HL-60 (cell line): ENCODE measurements around the gene CTTNBP2NL.

Source experiments
- DNase-seq, 2 experiments: peaks; one replicate each; pipeline ENCODE4 v3.0.0-alpha.2; 2010 to 2020; ENCODE audit warnings: low read depth in 1 of 2, low spot score in 1 of 2
- H3K27ac ChIP-seq: fragments of 250-450 bp; sonication (Bioruptor Pico); replicated peaks from 2 replicates; pipeline ENCODE4 v1.5.1; 2020; ENCODE audit warnings: mild to moderate bottlenecking, moderate library complexity
- H3K27me3 ChIP-seq: fragments of 250-450 bp; sonication (Bioruptor Pico); 2 replicates; pipeline ENCODE4 v1.5.1; 2021; ENCODE audit warnings: mild to moderate bottlenecking, moderate library complexity; ENCODE audit not compliant: insufficient read depth, poor library complexity, severe bottlenecking
- H3K4me3 ChIP-seq: replicated peaks from 2 replicates; pipeline ENCODE4 v1.5.1; 2011; ENCODE audit warnings: mild to moderate bottlenecking, control low read depth, low read length; ENCODE audit not compliant: insufficient read depth
- CTCF ChIP-seq: IDR thresholded peaks from one replicate; pipeline ENCODE4 v1.5.1; 2011; ENCODE audit warnings: low read length, control low read depth, inconsistent platforms; ENCODE audit not compliant: insufficient read depth
- GABPA ChIP-seq: IDR thresholded peaks from 2 replicates; pipeline ENCODE4 v1.6.1; 2012; ENCODE audit warnings: low read depth
- POLR2AphosphoS5 ChIP-seq: IDR thresholded peaks from 2 replicates; pipeline ENCODE4 v1.6.1; 2012; ENCODE audit warnings: low read depth
- REST ChIP-seq: IDR thresholded peaks from 2 replicates; pipeline ENCODE4 v1.6.1; 2012; ENCODE audit warnings: low read depth; ENCODE audit not compliant: insufficient replicate concordance
- SPI1 ChIP-seq: IDR thresholded peaks from 2 replicates; pipeline ENCODE4 v1.6.1; 2012; ENCODE audit warnings: low read depth, mild to moderate bottlenecking, borderline replicate concordance

Gene CTTNBP2NL

GRCh38 chr1:112488141-112488540 lies 92.1 kb downstream of the CTTNBP2NL start:
- Histone ChIP-seq H3K4me3 (no peak overlapping the region), H3K27ac (no peak overlapping the region), H3K27me3 (no peaks in the 10 kb centered on the region)
- TF ChIP-seq GABPA: no peak
- no peak for TF ChIP-seq POLR2AphosphoS5
- TF ChIP-seq CTCF: no peak
- no peak for DNase-seq

- DNase-seq: no peak
- TF ChIP-seq SPI1: no peak
- TF ChIP-seq GABPA: no peak
- no peak for TF ChIP-seq REST
- TF ChIP-seq POLR2AphosphoS5: no peak
- TF ChIP-seq CTCF: no peak
- Histone ChIP-seq H3K4me3 (no peak overlapping the region), H3K27me3 (no peaks in the 10 kb centered on the region), H3K27ac (no peak overlapping the region)
These were observed 96.1 kb downstream of the CTTNBP2NL start for GRCh38 chr1:112492076-112492475.

GRCh38 chr1:112493351-112493750 lies 97.3 kb downstream of the CTTNBP2NL start:
- H3K27ac ChIP-seq: no peak overlapping the region
- DNase-seq: no peak
- TF ChIP-seq REST: no peak
- TF ChIP-seq SPI1: no peak
- no peak for TF ChIP-seq CTCF
- H3K27me3 ChIP-seq: no peaks in the 10 kb centered on the region
- no peak overlapping the region for H3K4me3 ChIP-seq

GRCh38 chr1:112496290-112496689 lies 100.3 kb downstream of the CTTNBP2NL start:
- Histone ChIP-seq H3K27me3 (peaks cover 15% of the 10 kb centered on the region), H3K27ac (no peak overlapping the region), H3K4me3 (no peak overlapping the region)
- TF ChIP-seq SPI1 (no peak), POLR2AphosphoS5 (no peak)
- no peak for DNase-seq
